OCI-LY7 (cell line): ENCODE results near the gene ELMO1. TPM values are rescaled to one million over a fixed set of nuclear protein-coding genes. Genes with fewer than 3 reads are reported as not detected.

Experiments used
- BruUV-seq: library from RNA; stranded (reverse); fragments of 400-500 nt; replicated peaks from 2 replicates; lab custom pipeline; 2021; lab: Mats Ljungman, UMichigan
- CTCF ChIA-PET: fragments of 300-600 bp; sonication (Branson Sonifier 250); formaldehyde crosslinking; loops from one replicate; lab custom pipeline; 2022; ENCODE audit warnings: antibody characterized with exemption; ENCODE audit not compliant: unreplicated experiment; lab: Charles Lee
- POLR2A ChIA-PET: fragments of 300-600 bp; sonication (Branson Sonifier 250); formaldehyde crosslinking; loops from one replicate; lab custom pipeline; 2022; ENCODE audit warnings: antibody characterized with exemption; lab: Charles Lee
- DNase-seq: peaks from one replicate; pipeline ENCODE4 v3.0.0-alpha.2; 2015; ENCODE audit warnings: low spot score
- H2AFZ ChIP-seq: fragments of 200-600 bp; sonication (generic), shearing (Covaris generic); 2 replicates; pipeline ENCODE4 v1.6.1; 2014; ENCODE audit warnings: mild to moderate bottlenecking, antibody characterized with exemption, low read length, moderate library complexity
- H3K27ac ChIP-seq: fragments of 200-600 bp; sonication (generic); 2 replicates; pipeline ENCODE4 v1.5.1; 2014; ENCODE audit warnings: mixed run types, low read depth, mild to moderate bottlenecking, moderate library complexity, low read length, inconsistent platforms; ENCODE audit not compliant: poor library complexity, severe bottlenecking
- H3K36me3 ChIP-seq: fragments of 200-600 bp; sonication (generic); 2 replicates; pipeline ENCODE4 v1.6.1; 2014; ENCODE audit warnings: mild to moderate bottlenecking, antibody characterized with exemption, low read length, moderate library complexity, mixed read lengths; ENCODE audit not compliant: insufficient read depth
- H3K4me1 ChIP-seq: fragments of 200-600 bp; sonication (generic); 2 replicates; pipeline ENCODE4 v1.5.1; 2014; ENCODE audit warnings: mild to moderate bottlenecking, low read length; ENCODE audit not compliant: insufficient read depth, poor library complexity, severe bottlenecking
- H3K4me2 ChIP-seq: fragments of 200-600 bp; sonication (generic); 2 replicates; pipeline ENCODE4 v1.6.1; 2014; ENCODE audit warnings: mild to moderate bottlenecking, low read length
- H3K4me3 ChIP-seq: fragments of 200-600 bp; sonication (generic); 2 replicates; pipeline ENCODE4 v1.5.1; 2014; ENCODE audit warnings: mild to moderate bottlenecking, low read depth, low read length; ENCODE audit not compliant: poor library complexity, severe bottlenecking
- H3K79me2 ChIP-seq: fragments of 200-600 bp; sonication (generic); 2 replicates; pipeline ENCODE4 v1.6.1; 2016; ENCODE audit warnings: low read depth, mild to moderate bottlenecking, low read length, moderate library complexity, mixed read lengths; ENCODE audit not compliant: insufficient read depth
- H3K9me2 ChIP-seq: fragments of 200-600 bp; sonication (generic); 2 replicates; pipeline ENCODE4 v1.6.1; 2016; ENCODE audit warnings: mild to moderate bottlenecking, low read length, mixed read lengths; ENCODE audit not compliant: insufficient read depth
- H3K9me3 ChIP-seq: fragments of 200-600 bp; sonication (generic); 2 replicates; pipeline ENCODE4 v1.6.1; 2014; ENCODE audit warnings: mild to moderate bottlenecking, mixed run types, low read length, mixed read lengths
- H4K20me1 ChIP-seq: fragments of 200-600 bp; sonication (generic); 2 replicates; pipeline ENCODE4 v1.6.1; 2014; ENCODE audit warnings: mild to moderate bottlenecking, antibody characterized with exemption, low read length, moderate library complexity, mixed read lengths; ENCODE audit not compliant: insufficient read depth
- CTCF ChIP-seq: fragments of 200-600 bp; sonication (generic); conservative IDR thresholded peaks from 2 replicates; pipeline ENCODE4 v1.5.1; 2014; ENCODE audit warnings: mild to moderate bottlenecking, antibody characterized with exemption, low read length, moderate library complexity, mixed read lengths
- EZH2phosphoT487 ChIP-seq: fragments of 200-600 bp; sonication (generic); IDR thresholded peaks from 2 replicates; pipeline ENCODE4 v1.6.1; 2018; ENCODE audit warnings: low read depth, borderline replicate concordance, mild to moderate bottlenecking, mixed run types, antibody characterized with exemption, low read length, moderate library complexity, mixed read lengths
- intact Hi-C: fragments of 100-400 bp; cut with micrococcal nuclease; formaldehyde crosslinking; loops from one replicate; pipeline ENCODE4 v1.10.0; 2022; ENCODE audit not compliant: unreplicated experiment
- total RNA-seq, 2 experiments: library from RNA; depleted of rRNA in 1 of 2; stranded (reverse); fragments of >200 nt in 1 of 2; shearing (Covaris generic) in 1 of 2; gene quantifications; 2 replicates each; pipeline ENCODE4 v1.2.3, GENCODE V29; 2014 to 2022

The ELMO1 gene
- total RNA-seq, 2 experiments from 2014 or later = 101 to 103 TPM

DNA sequence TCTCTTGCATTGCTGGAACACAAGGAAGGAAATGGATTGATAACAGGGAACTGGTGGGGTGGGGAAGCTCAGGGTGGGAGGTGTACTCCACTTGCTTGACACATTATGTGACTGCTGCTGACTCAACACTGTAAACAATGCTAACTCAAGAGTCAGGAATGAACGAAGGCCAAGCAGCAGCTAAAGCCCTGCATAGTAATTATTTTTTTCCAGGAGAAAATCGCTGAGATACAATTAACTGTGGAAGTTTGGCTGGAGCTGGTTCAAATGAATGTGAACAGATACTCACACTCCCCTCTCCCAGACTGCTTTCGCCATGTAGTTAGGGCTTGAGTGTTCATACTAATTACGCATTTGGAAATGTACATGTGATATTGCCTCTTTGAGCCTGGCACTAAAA, 553.5 kb downstream of the ELMO1 start:
- H3K36me3 ChIP-seq = peaks cover 24% of the 10 kb centered on the region
- no peaks in the 10 kb centered on the region for H3K4me1 ChIP-seq
- no peaks in the 10 kb centered on the region for H3K9me2 ChIP-seq
- H3K4me2 ChIP-seq = no peak overlapping the region
- no peak overlapping the region for H2AFZ ChIP-seq
- no peaks in the 10 kb centered on the region for H3K9me3 ChIP-seq
- no peak for TF ChIP-seq CTCF
- no peak for TF ChIP-seq EZH2phosphoT487
- no peak for DNase-seq
- intact Hi-C loops = no loop called here
- H4K20me1 ChIP-seq = no peaks in the 10 kb centered on the region
- no peak overlapping the region for H3K27ac ChIP-seq
- no peaks in the 10 kb centered on the region for H3K79me2 ChIP-seq
- POLR2A ChIA-PET = interaction anchor here (1.2 kb wide), 1 partner anchor 9 kb away, joined by 3 read pairs; no protein-coding TSS in a partner anchor
- CTCF ChIA-PET = no interaction called here
- BruUV-seq = no TSS peak
- H3K4me3 ChIP-seq = no peak overlapping the region

DNA sequence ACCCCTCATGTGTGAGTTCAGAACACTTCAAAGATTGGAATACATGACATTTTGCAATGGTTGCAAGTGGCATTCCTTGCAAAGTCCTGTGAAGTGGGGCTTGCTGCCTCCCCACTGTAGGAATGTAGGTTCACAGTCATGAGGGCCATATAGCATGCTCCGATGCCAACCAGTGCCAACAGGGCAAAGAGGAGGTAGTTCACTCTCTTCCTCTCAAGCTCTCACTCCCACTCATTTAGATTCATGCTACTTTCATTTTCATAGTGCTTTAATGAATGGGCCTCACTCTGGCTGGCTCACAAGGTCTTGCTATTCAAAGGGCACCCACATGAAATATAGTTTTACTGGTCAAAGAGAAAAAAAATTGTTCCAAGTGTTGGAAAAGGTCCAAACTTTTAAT, 554.5 kb downstream of the ELMO1 start:
- CTCF ChIA-PET = no interaction called here
- no peak for DNase-seq

More for the DNA sequence above, 554.5 kb downstream of the ELMO1 start:
- BruUV-seq = no TSS peak
- no peak overlapping the region for H3K27ac ChIP-seq
- H4K20me1 ChIP-seq = no peaks in the 10 kb centered on the region
- H3K36me3 ChIP-seq = peaks cover 24% of the 10 kb centered on the region
- no peak overlapping the region for H3K4me3 ChIP-seq
- POLR2A ChIA-PET = interaction anchor here (1.2 kb wide), 1 partner anchor 10 kb away, joined by 3 read pairs; no protein-coding TSS in a partner anchor
- TF ChIP-seq EZH2phosphoT487 (no peak), CTCF (no peak)
- intact Hi-C loops = no loop called here
- no peaks in the 10 kb centered on the region for H3K4me1 ChIP-seq
- no peaks in the 10 kb centered on the region for H3K79me2 ChIP-seq
- H2AFZ ChIP-seq = no peak overlapping the region
- H3K9me2 ChIP-seq = no peaks in the 10 kb centered on the region
- no peaks in the 10 kb centered on the region for H3K9me3 ChIP-seq
- no peak overlapping the region for H3K4me2 ChIP-seq
